ENCODE measurements around the gene SP5. TPM values are rescaled to one million over a fixed set of nuclear protein-coding genes. Genes with fewer than 3 reads are reported as not detected.
A peak's percentile ranks its signal among the peaks of the same experiment; 100 is the strongest.

The SP5 gene
- total and polyA plus RNA-seq, 9 of the 15 experiments (the other 6 are each of a cell fraction or from before 2014, with no cell fraction given), result 0.03 to 1.7 (median 0.16) TPM; not detected in 1

DNA sequence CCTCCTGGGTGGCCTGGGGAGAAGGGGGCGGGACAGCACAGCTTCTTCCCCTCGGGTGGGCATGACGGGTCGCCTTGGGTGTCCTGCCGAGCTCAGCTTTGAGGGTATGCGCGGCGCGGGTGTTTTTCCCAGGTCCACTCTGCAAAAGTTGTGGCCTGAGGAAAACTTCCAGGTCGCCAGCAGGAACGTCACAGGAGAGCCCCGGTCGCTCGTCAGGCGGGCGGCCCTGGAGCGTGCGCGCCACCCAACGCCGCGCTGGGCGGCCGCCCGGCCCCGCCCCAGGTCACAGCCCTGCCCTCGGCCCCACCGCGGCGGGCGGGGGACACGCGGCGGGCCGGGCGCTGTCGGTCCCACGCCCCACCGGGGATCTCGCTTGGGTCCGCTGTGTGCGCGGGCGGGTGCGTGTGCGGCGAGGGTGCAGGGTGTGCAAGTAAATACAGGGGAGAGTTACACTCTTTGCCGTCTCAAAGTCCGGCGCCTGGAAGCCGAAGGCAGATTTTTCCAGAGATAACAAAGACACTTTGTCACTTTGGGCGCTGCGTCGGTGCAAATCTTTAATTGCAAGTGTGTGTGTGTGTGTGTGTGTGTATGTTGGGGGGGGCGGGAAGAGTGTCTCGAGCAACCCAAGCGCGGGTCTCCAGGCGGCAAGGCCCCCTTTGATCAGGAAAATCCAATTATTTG is 616 bp upstream of the SP5 start (continued):
- no peak for TF ChIP-seq RBM39 (optimal IDR thresholded peaks at IDR 0.05; ENCODE audit: low read depth, low read length)
- TF ChIP-seq ZNF282 (CRISPR knock-in tag; IDR thresholded peaks at IDR 0.05), result no peak
- 0 out of 2 replicates have a peak, but pooled peaks have one; percentile 13 for TF ChIP-seq MTA3 (IDR thresholded peaks at IDR 0.05; ENCODE audit: borderline replicate concordance)
- no peak for TF ChIP-seq ESRRB (CRISPR knock-in tag; IDR thresholded peaks at IDR 0.05; ENCODE audit: borderline replicate concordance)
- no peak for TF ChIP-seq MEF2D (tag; conservative IDR thresholded peaks at IDR 0.05; ENCODE audit: low read depth)
- TF ChIP-seq, protein P1, sequence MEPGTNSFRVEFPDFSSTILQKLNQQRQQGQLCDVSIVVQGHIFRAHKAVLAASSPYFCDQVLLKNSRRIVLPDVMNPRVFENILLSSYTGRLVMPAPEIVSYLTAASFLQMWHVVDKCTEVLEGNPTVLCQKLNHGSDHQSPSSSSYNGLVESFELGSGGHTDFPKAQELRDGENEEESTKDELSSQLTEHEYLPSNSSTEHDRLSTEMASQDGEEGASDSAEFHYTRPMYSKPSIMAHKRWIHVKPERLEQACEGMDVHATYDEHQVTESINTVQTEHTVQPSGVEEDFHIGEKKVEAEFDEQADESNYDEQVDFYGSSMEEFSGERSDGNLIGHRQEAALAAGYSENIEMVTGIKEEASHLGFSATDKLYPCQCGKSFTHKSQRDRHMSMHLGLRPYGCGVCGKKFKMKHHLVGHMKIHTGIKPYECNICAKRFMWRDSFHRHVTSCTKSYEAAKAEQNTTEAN (CRISPR knock-in tag; IDR thresholded peaks at IDR 0.05), result no peak
- TF ChIP-seq ZNF311 (CRISPR knock-in tag; IDR thresholded peaks at IDR 0.05), result no peak
- TF ChIP-seq ELK3 (CRISPR knock-in tag; IDR thresholded peaks at IDR 0.05), result no peak
- no peak for TF ChIP-seq ZSCAN29 (IDR thresholded peaks at IDR 0.05)
- TF ChIP-seq SRSF7 (optimal IDR thresholded peaks at IDR 0.05; ENCODE audit: low read depth, low read length), result no peak
- TF ChIP-seq ARID3A (IDR thresholded peaks at IDR 0.05; ENCODE audit: borderline replicate concordance, low read depth, low read length), result no peak
- TF ChIP-seq, protein P2, sequence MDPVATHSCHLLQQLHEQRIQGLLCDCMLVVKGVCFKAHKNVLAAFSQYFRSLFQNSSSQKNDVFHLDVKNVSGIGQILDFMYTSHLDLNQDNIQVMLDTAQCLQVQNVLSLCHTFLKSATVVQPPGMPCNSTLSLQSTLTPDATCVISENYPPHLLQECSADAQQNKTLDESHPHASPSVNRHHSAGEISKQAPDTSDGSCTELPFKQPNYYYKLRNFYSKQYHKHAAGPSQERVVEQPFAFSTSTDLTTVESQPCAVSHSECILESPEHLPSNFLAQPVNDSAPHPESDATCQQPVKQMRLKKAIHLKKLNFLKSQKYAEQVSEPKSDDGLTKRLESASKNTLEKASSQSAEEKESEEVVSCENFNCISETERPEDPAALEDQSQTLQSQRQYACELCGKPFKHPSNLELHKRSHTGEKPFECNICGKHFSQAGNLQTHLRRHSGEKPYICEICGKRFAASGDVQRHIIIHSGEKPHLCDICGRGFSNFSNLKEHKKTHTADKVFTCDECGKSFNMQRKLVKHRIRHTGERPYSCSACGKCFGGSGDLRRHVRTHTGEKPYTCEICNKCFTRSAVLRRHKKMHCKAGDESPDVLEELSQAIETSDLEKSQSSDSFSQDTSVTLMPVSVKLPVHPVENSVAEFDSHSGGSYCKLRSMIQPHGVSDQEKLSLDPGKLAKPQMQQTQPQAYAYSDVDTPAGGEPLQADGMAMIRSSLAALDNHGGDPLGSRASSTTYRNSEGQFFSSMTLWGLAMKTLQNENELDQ (CRISPR knock-in tag; IDR thresholded peaks at IDR 0.05; ENCODE audit: borderline replicate concordance), result no peak
- no peak for TF ChIP-seq USF1 (CRISPR knock-in tag; IDR thresholded peaks at IDR 0.05)
- TF ChIP-seq, protein P3, sequence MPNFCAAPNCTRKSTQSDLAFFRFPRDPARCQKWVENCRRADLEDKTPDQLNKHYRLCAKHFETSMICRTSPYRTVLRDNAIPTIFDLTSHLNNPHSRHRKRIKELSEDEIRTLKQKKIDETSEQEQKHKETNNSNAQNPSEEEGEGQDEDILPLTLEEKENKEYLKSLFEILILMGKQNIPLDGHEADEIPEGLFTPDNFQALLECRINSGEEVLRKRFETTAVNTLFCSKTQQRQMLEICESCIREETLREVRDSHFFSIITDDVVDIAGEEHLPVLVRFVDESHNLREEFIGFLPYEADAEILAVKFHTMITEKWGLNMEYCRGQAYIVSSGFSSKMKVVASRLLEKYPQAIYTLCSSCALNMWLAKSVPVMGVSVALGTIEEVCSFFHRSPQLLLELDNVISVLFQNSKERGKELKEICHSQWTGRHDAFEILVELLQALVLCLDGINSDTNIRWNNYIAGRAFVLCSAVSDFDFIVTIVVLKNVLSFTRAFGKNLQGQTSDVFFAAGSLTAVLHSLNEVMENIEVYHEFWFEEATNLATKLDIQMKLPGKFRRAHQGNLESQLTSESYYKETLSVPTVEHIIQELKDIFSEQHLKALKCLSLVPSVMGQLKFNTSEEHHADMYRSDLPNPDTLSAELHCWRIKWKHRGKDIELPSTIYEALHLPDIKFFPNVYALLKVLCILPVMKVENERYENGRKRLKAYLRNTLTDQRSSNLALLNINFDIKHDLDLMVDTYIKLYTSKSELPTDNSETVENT (CRISPR knock-in tag; IDR thresholded peaks at IDR 0.05), result 0 out of 2 replicates have a peak, but pooled peaks have one; percentile 47
- TF ChIP-seq ZNF79 (CRISPR knock-in tag; IDR thresholded peaks at IDR 0.05; ENCODE audit: low read depth), result no peak
- no peak for TF ChIP-seq ZNF12 (CRISPR knock-in tag; IDR thresholded peaks at IDR 0.05)
- peak; percentile 71; the same call in 1 of the 2 replicates for TF ChIP-seq ZBTB7A (IDR thresholded peaks at IDR 0.05; ENCODE audit: borderline replicate concordance, control insufficient read depth, low read depth, low read length)
- TF ChIP-seq FOSL1 (tag; conservative IDR thresholded peaks at IDR 0.05), result no peak; the same call in 1 of the 2 replicates
